ENCODE data around the gene PIRT. TPM values are rescaled to one million over a fixed set of nuclear protein-coding genes. Genes with fewer than 3 reads are reported as not detected.

The PIRT gene
- polyA plus RNA-seq, 2 of the 4 experiments (the other 2 are of a cell fraction) = not detected

DNA sequence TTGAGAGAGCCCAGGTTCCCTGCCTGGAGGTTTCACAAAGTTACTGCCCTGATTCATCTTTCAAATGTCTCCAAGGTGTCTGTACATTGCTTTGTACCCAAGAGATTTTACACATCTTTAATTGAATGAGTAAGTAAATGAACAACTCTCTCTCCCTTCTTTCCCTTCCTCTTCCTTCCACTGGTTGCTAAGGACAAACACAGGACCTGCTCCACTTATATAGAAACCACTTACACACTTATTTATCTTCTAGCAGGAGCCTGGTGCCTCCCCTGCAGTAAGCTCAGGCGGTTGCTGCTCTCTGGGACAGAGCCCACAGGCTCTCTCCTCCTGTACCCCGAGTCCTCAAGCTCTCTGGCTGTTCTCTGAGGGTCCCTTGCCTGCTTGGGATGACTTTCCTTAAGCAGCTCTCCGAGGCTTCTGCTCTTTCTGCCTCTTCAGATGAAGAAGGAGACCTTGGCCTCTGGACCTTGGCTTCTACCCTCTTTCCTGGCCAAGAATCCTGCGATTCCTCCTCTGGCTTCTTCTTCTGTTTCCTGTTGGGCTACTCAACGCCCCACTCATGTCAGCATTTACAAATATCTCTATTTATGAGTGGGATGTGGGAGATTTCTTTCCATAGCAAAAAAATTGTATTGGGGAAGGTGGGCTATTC lies 9.9 kb downstream of the PIRT start (continued):
- TF ChIP-seq, protein P1, sequence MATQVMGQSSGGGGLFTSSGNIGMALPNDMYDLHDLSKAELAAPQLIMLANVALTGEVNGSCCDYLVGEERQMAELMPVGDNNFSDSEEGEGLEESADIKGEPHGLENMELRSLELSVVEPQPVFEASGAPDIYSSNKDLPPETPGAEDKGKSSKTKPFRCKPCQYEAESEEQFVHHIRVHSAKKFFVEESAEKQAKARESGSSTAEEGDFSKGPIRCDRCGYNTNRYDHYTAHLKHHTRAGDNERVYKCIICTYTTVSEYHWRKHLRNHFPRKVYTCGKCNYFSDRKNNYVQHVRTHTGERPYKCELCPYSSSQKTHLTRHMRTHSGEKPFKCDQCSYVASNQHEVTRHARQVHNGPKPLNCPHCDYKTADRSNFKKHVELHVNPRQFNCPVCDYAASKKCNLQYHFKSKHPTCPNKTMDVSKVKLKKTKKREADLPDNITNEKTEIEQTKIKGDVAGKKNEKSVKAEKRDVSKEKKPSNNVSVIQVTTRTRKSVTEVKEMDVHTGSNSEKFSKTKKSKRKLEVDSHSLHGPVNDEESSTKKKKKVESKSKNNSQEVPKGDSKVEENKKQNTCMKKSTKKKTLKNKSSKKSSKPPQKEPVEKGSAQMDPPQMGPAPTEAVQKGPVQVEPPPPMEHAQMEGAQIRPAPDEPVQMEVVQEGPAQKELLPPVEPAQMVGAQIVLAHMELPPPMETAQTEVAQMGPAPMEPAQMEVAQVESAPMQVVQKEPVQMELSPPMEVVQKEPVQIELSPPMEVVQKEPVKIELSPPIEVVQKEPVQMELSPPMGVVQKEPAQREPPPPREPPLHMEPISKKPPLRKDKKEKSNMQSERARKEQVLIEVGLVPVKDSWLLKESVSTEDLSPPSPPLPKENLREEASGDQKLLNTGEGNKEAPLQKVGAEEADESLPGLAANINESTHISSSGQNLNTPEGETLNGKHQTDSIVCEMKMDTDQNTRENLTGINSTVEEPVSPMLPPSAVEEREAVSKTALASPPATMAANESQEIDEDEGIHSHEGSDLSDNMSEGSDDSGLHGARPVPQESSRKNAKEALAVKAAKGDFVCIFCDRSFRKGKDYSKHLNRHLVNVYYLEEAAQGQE (IDR thresholded peaks at IDR 0.05) = no peak
- no peak for TF ChIP-seq POLR2A (IDR thresholded peaks at IDR 0.05; ENCODE audit: low read length)
- TF ChIP-seq, protein P2, sequence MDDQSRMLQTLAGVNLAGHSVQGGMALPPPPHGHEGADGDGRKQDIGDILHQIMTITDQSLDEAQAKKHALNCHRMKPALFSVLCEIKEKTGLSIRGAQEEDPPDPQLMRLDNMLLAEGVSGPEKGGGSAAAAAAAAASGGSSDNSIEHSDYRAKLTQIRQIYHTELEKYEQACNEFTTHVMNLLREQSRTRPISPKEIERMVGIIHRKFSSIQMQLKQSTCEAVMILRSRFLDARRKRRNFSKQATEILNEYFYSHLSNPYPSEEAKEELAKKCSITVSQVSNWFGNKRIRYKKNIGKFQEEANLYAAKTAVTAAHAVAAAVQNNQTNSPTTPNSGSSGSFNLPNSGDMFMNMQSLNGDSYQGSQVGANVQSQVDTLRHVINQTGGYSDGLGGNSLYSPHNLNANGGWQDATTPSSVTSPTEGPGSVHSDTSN (IDR thresholded peaks at IDR 0.05) = no peak
- TF ChIP-seq, protein P3, sequence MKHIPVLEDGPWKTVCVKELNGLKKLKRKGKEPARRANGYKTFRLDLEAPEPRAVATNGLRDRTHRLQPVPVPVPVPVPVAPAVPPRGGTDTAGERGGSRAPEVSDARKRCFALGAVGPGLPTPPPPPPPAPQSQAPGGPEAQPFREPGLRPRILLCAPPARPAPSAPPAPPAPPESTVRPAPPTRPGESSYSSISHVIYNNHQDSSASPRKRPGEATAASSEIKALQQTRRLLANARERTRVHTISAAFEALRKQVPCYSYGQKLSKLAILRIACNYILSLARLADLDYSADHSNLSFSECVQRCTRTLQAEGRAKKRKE (CRISPR knock-in tag; IDR thresholded peaks at IDR 0.05; ENCODE audit: low read depth) = no peak
- no peak for TF ChIP-seq HEYL (CRISPR knock-in tag; IDR thresholded peaks at IDR 0.05)
- TF ChIP-seq HOXA7 (CRISPR knock-in tag; IDR thresholded peaks at IDR 0.05) = no peak
- TF ChIP-seq MAFK (IDR thresholded peaks at IDR 0.05; ENCODE audit: partially characterized antibody) = no peak
- TF ChIP-seq HOXB5 (CRISPR knock-in tag; IDR thresholded peaks at IDR 0.05) = no peak

DNA sequence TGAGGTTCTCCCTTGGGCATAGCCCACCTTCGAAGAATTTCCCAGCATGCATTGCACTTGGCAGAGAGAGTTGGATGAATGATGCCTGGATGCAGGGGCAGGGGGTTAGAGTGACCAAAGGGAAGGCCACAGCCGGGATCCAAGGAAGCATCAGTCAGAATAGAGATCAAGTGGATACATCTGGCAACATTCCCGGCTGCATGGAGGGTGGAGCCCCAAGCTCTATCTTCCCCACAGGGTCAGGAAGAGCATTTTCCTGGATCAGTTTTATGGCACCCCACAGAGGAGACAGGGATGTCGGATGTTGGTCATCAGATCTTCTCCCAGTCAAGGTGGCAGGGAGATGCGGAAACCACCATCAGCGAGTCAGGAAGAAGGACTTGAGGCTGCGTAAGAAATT lies 13.0 kb downstream of the PIRT start:
- Histone ChIP-seq H3K4me2 (no peak overlapping the region), H3K27ac (no peak overlapping the region), H3K4me3 (no peak overlapping the region), H3K4me1 (no peaks in the 10 kb centered on the region), H3K9me3 (no peaks in the 10 kb centered on the region)
- TF ChIP-seq ZNF302 (CRISPR knock-in tag; IDR thresholded peaks at IDR 0.05) (no peak), FOSL2 (IDR thresholded peaks at IDR 0.05) (no peak), FOSL2 (CRISPR knock-in tag; IDR thresholded peaks at IDR 0.05) (no peak), ZFP36 (IDR thresholded peaks at IDR 0.05; ENCODE audit: borderline replicate concordance, partially characterized antibody) (no peak), GATA3 (IDR thresholded peaks at IDR 0.05; ENCODE audit: borderline replicate concordance) (no peak), KDM1A (IDR thresholded peaks at IDR 0.05; ENCODE audit: low read depth) (no peak), RNF2 (IDR thresholded peaks at IDR 0.05; ENCODE audit: borderline replicate concordance, low read depth) (no peak)
- TF ChIP-seq, protein P2 (IDR thresholded peaks at IDR 0.05) = no peak
- no peak for FAIRE-seq
- POLR2A ChIA-PET = no interaction called here
- WGBS (ENCODE audit: missing lambda C conversion rate) = 48% methylated on average over 7 of the region's 7 CpGs
- ATAC-seq = no peak
- no peak for DNase-seq (ENCODE audit: low read depth in 1 of 2, low spot score in 1 of 2)
- CTCF ChIA-PET = interaction anchor here (0.8 to 1.1 kb wide), 2 partner anchors 20 to 88 kb away, joined by 4 read pairs; no protein-coding TSS in a partner anchor

DNA sequence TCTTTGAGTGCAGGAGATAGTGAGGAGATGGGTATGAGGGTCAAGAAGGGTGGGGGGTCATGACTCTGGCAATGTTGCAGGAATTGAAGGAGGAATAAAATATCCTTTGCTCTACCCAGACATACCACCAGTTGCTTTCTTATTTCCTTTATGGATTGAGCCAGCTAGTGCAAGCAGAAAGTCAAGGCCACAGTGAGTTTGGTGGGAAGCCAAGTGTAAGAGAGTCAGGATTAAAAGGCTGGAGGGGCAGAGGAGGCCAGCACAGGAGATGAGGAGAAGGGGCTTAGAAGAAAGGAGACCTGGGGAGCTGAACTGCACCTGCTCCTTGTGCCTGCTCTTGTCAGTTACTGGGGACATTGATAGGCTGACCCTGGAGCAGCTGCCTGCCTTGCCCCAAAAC lies 16.1 kb downstream of the PIRT start:
- ChIA-PET CTCF (interaction anchor here (1.1 to 3.5 kb wide), 3 partner anchors 9 to 85 kb away, joined by 3 to 10 read pairs (median 3); partner anchors contain the start of gene PIRT), POLR2A (no interaction called here)
- Histone ChIP-seq H3K9me3 (no peaks in the 10 kb centered on the region), H3K4me3 (no peak overlapping the region), H3K4me1 (no peaks in the 10 kb centered on the region), H3K4me2 (no peak overlapping the region), H3K27ac (no peak overlapping the region)
- no peak for DNase-seq (ENCODE audit: low read depth in 1 of 2, low spot score in 1 of 2)
- FAIRE-seq = no peak
- no peak for ATAC-seq
- TF ChIP-seq GATA3 (IDR thresholded peaks at IDR 0.05; ENCODE audit: borderline replicate concordance) (no peak), TP53 (CRISPR knock-in tag; IDR thresholded peaks at IDR 0.05) (no peak), FOXS1 (CRISPR knock-in tag; IDR thresholded peaks at IDR 0.05) (no peak), FOSB (CRISPR knock-in tag; IDR thresholded peaks at IDR 0.05) (no peak), POLR2AphosphoS2 (conservative IDR thresholded peaks at IDR 0.05; ENCODE audit: low read length) (no peak), ZC3H11A (IDR thresholded peaks at IDR 0.05) (no peak), JUN (IDR thresholded peaks at IDR 0.05) (no peak)
- TF ChIP-seq, protein P3 (CRISPR knock-in tag; IDR thresholded peaks at IDR 0.05; ENCODE audit: low read depth) = no peak
- TF ChIP-seq, protein P4, sequence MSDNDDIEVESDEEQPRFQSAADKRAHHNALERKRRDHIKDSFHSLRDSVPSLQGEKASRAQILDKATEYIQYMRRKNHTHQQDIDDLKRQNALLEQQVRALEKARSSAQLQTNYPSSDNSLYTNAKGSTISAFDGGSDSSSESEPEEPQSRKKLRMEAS (IDR thresholded peaks at IDR 0.05) = no peak
- TF ChIP-seq, protein P5, sequence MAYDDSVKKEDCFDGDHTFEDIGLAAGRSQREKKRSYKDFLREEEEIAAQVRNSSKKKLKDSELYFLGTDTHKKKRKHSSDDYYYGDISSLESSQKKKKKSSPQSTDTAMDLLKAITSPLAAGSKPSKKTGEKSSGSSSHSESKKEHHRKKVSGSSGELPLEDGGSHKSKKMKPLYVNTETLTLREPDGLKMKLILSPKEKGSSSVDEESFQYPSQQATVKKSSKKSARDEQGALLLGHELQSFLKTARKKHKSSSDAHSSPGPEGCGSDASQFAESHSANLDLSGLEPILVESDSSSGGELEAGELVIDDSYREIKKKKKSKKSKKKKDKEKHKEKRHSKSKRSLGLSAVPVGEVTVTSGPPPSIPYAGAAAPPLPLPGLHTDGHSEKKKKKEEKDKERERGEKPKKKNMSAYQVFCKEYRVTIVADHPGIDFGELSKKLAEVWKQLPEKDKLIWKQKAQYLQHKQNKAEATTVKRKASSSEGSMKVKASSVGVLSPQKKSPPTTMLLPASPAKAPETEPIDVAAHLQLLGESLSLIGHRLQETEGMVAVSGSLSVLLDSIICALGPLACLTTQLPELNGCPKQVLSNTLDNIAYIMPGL (CRISPR knock-in tag; IDR thresholded peaks at IDR 0.05; ENCODE audit: borderline replicate concordance) = no peak
- TF ChIP-seq, protein P2 (IDR thresholded peaks at IDR 0.05) = no peak
